Erythroblast (primary cell): ENCODE data around the gene C1orf141.

Experiments used
- GATA1 ChIP-seq: IDR thresholded peaks from 2 replicates; pipeline ENCODE4 v1.6.1; 2011; ENCODE audit warnings: low read depth, mild to moderate bottlenecking, control low read depth, low read length, moderate library complexity
- POLR2A ChIP-seq: IDR thresholded peaks from 2 replicates; pipeline ENCODE4 v1.6.1; 2011; ENCODE audit warnings: mild to moderate bottlenecking, low read length

DNA sequence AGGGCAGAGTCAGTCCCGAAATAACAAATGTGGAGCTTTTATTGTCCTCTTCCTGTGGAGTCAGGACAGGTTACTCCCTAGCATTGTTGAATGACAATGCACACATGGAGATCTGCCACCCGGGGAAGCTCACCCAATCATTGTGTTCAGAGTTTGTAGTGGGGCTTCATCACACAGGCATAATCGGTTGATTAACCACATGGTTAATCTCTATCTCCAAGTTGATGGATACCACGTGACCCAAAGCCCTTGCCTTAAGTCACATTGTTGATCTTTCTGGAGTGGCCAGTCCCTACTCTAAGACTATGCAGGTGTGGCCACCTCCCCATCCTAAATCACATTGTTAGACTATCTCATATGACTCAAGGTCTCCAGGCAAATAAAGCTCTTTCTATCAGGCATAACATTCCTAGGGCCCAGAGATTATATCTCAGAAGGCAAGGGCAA is 2.6 kb upstream of the C1orf141 start:
- TF ChIP-seq POLR2A (no peak), GATA1 (no peak)
